ENCODE data around the gene SH3D19.

SH3D19 gene, protein sequence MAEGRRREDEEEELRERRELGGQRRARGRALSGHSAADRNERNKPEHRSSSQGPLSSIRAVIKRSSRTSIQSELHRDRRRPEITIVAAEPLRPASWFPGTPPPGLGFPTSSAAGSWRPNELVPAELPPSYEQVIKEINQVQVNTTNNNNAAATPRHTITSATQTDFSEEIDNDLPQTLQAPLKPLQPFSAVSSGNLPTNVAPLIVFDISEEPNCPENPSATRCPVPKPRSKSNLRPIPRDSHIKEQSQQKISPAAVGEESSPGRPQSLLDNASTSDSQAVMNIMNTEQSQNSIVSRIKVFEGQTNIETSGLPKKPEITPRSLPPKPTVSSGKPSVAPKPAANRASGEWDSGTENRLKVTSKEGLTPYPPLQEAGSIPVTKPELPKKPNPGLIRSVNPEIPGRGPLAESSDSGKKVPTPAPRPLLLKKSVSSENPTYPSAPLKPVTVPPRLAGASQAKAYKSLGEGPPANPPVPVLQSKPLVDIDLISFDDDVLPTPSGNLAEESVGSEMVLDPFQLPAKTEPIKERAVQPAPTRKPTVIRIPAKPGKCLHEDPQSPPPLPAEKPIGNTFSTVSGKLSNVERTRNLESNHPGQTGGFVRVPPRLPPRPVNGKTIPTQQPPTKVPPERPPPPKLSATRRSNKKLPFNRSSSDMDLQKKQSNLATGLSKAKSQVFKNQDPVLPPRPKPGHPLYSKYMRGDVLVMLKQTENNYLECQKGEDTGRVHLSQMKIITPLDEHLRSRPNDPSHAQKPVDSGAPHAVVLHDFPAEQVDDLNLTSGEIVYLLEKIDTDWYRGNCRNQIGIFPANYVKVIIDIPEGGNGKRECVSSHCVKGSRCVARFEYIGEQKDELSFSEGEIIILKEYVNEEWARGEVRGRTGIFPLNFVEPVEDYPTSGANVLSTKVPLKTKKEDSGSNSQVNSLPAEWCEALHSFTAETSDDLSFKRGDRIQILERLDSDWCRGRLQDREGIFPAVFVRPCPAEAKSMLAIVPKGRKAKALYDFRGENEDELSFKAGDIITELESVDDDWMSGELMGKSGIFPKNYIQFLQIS

DNA sequence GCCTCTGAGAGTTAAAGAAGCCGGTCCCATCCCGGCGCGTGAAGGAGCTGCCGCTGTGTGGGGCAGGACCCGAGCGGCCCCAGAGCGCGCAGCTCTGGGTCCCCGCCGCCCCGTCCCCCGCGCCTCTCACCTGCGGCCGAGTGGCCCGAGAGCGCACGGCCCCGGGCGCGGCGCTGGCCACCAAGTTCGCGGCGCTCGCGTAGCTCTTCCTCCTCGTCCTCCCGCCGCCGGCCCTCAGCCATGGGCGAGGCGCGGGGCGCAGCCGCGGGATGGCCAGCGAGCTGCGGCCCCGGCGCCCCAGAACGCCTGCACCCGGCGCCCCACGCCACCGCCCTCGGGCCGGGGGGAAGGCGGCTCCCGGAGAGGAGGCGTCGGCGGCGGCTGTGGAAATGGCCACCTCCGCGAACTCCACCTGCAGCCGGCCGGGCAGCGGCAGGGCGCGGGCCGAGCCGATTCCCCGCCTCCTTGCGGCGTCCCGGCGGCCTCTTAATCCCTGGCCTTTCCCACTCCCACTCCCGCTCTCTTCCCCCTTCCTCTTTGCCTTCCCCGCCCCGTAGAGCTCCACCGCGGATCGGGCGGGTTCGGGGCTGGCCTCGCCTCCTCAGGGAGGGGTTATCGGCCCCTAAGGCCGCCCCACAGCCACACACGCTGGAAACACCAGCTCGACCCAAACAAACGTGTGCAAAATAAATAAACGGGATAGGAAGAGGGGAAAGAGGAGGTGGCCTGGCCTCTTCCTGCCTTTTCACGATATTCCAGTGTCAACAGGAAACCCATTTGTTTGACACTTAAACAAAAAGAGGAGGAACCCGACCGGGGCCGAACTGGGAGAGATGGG is at the start of gene SH3D19:
Gene SH3D19 (minus strand): TSS at position 495 of the 838 bp plus-strand sequence. CDS start 253 bp downstream, at position 242.
- peak; percentile 73 for DNase-seq (ENCODE audit: low read depth)

DNA sequence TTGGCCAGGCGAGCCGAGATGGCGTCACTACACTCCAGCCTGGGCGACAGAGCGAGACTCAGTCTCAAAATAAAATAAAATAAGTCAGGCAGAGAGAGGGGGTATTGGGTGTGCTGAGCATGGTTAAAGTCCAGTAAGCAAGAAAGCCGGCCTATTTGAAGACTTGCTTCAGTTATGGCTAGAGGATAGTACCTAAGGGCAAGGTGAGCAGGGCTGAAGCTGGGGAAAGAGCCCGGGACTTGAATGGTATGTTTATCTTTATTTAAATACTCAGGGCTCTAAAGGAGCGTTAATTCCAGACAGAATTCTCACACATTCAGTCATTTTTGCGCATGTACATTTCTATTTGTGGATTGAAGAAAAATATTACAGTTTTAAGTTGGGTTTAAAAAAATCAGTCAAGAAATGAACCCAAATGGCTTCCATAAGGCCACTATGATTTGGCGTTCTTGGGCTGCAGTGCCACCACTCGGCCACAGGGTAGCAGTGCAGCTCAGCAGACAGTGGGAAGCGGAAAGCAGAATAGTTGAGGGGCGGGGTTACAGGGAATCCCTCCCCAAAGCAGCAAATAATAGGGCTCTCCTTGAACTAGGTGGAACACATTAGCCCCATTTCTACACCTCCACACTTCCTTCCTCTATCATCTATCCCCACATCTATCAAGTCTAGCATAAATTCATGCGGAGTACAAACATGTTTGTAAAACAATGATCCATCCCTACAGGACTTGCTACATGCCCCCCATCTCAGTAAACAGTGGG is 37.2 kb upstream of the SH3D19 start:
- DNase-seq (ENCODE audit: low read depth), result peak; percentile 82

DNA sequence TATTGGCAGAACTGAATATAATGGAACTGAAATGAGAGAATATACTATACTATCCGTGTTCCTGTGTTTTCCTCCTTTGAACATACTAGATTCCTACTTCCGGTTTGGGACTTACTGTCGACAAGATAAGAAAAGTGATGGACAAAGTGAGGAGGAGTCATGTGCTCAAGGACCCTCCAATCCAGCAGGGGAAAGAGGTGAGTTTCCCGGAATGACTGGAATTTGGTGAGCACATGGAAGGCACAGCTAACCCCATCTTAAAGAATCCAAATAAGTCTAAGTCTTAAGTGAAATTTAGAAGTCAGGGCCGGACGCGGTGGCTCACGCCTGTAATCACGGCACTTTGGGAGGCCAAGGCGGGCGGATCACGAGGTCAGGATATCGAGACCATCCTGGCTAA is 36.6 kb upstream of the SH3D19 start:
- DNase-seq (ENCODE audit: low read depth), result no peak

DNA sequence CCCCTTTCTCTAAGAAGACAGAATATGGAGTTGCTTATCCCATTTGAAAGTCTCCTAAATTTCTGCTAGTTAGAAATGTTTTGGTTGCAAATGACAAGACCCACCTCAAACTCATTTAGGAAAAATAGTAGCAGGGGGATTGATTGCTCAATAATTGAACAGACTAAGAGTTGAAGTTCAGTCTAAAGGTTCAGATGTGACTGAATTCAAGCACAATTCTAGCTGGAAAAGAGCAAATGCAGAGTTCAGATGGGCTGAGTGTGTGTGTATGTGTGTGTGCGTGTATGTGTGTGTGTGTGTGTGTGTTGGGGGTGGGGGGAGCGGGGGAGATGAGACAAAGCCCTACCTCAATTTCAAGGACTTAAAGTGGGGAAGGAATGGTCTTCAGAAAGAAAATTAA is 35.7 kb upstream of the SH3D19 start:
- no peak for DNase-seq (ENCODE audit: low read depth)

DNA sequence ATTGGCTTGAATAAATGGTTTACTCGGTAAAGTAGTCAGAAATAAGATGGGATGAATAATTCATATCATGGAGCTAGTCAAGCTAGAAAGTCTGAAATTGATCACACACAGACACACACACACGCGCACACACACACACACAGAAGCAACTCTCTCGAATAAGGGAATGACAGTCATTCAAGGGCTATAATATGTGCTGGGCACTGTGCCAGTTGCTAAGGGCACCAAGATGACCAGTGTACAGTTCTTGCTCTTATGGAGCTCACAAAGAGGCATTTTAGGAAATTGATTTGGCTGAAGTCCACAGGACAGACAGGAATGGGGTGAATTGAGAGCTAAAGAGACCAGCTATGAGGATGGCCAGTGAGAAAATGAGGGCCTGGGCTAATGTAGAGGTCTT is 34.2 kb upstream of the SH3D19 start:
- DNase-seq (ENCODE audit: low read depth), result peak; percentile 19

DNA sequence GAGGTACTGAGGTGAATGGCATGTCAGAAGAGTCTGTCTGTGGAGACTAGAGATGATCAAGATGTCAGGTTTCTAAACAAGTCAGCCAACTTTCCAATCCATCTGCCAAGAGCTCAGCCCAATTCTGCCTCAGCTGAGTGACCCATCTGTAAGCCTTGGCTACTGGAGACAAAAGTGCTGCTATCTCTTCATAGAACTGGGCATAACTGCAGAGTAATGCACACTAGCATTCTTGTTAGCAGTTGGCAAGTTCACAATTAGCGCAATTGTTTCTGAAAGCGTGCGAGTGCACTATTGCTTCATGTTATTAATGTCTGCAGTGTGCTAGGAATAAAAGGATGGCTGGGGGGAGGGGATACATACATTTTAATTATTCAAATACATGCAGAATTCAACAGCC is 32.9 kb upstream of the SH3D19 start:
- DNase-seq (ENCODE audit: low read depth), result no peak

DNA sequence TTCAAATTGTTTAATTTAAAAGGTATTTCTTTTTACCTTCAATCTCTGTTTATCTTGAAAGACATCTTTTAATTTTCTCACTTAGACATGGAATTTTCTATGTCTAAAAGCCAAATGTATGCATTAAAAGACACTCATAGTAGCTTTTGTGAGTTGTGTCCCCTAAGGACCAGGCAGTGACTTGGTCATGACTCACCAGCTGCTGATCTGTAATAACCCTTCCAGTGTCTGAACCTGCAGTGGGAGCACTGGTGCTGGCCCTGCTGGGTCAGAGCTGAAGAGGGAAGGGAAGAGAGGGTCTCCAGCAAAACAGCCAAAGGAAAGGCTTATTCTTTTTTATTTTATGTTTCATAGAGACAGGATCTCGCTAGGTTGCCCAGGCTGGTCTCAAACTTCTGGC is 31.1 kb upstream of the SH3D19 start:
- peak; percentile 56 for DNase-seq (ENCODE audit: low read depth)

DNA sequence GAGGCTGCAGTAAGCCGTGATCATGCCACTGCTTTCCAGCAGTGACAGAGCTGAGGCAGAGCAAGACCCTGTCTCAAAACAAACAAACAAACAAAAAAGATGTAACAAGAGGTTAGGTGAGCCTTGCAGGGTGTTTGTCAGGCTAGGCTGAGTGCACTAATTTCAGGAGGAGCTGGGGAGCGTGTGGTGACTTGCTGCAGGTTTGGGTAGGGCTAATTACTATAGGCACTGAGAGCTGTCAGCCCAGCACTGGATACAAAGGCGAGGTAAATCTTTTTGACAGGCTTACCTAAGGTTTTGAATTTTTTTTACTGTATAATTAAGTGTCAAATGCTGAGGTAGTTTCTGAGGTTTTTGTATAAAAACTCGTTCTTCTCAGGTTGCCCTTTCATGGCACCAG is 29.8 kb upstream of the SH3D19 start:
- DNase-seq (ENCODE audit: low read depth), result no peak

DNA sequence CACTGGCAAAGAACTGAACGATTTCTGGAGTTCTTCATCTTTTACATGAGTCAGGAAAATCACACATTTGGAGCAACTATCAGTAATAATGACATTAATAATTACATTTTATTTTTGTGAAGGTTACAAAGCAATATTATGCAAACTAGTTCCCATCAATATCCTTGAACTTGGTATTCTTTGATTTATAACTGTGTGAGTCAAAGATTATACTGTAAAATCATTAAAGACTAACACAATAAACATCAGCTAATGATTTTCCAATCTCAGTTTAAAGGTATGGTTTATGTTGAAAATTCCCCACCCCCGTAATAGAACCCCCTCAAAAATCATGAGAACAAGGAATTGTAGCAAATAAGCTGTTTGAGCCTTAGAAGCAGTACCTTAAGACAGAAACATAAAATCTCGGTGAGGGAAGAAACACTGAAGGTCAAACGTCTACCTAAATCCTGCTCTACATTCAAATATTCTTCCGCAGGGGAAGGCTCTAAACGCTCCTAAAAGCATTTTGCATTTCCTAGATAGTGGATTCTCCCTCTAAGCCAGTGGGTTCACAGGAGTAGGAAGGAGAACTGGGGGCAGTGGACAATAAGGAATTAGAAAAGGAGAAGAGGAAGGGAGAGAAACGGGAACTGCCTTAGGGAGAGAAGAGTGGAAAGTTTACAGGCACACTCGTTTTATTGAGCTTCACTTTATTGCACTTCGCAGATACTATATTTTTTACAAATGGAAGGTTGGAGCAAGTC is 22.3 kb upstream of the SH3D19 start:
- DNase-seq (ENCODE audit: low read depth), result no peak

DNA sequence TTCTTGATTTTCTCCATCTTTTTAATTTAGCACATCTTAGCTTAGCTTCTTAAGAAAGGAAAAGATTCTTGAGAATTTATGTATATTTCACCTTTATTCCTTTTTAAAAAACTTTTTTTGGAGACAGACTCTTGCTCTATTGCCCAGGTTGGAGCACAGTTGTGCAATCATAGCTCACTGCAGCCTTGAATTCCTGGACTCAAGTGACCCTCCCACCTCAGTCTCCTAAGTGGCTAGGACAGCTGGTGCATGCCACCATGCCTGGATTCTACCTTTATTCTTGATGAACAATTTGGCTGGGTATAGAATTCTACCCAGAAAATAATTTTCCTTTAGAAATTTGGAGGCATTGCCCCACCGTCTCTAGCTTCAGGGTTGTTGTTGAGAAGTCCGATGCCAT is 19.5 kb upstream of the SH3D19 start:
- DNase-seq (ENCODE audit: low read depth), result no peak

DNA sequence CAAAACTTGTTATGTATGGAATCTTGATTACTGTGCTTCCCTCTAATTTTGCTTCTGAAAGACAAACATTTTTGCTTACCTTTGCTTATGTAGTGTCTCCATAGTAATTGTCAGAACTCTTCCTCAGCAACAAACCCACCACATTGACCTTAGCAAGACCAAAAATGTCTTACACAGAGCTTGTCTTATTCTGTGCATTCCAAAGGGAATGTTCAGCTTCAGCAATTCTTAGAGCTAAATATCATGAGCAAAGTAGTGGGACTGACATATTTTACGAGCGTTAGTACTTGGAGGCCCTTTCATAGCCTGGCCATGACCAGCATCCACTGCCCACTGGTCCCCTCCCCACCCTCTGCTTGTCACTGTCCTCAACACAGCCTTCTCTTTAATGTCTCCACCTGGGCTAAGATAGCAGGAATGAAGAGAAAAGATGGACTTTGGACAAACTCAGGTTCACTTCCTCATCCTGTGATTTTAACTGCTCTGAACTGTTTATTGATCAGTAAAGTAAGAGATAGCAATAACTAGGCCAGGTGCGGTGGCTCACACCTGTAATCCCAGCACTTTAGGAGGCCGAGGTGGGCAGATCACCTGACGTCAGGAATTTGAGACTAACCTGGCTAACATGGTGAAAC is 15.5 kb upstream of the SH3D19 start:
- DNase-seq (ENCODE audit: low read depth), result peak; percentile 46

DNA sequence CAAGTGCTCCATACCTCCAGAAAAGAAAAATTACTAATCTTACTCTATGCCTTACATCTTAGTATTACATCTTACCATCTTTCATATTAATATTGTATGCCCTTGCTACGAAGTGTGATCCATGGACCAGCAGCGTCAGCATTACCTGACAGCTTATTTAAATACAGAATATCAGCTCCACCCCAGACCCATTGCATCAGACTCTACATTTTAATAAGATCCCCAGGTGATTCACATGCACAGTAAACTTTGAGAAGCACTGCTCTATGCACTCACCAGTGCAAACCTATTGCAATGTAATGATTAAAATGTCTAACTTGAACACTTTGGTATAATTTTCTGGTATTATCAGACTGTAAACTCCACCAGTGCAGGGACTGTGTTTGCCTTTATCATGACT is 14.1 kb upstream of the SH3D19 start:
- DNase-seq (ENCODE audit: low read depth), result no peak

DNA sequence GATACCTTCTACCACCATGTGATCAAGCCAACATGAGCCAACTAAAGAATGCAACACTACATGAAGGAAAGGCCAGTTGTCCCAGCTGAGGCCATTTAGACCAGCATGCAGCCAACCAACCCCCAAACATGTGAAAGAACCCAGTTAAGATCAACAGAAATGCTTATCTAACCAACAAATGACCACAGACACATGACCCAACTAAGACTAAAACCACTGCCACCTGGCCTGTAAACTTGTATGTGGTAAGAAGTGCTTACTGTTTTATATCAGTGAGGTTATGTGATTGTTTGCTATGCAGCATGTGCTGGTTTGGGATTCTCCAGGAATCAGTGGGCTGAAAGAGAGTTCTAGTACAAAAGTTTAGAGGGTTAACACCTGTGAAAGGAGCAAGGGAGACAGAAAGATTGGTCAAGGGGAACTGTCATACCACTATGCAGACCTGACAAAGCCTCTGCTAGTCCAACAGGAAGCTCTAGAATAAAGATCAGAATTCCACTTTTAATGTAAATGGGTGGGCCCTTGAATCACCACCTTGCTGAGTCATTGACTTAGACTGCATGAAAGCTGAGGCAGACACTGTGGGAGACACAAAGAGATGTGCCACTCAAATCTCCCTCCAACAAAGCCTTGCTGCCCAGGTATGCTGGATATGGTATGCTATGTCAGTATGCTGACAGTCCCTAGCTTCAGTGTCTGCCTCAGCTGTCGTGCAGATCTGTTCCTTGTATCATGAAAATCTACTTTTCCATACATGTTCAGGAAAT is 6.1 kb upstream of the SH3D19 start:
- peak; percentile 14 for DNase-seq (ENCODE audit: low read depth)

DNA sequence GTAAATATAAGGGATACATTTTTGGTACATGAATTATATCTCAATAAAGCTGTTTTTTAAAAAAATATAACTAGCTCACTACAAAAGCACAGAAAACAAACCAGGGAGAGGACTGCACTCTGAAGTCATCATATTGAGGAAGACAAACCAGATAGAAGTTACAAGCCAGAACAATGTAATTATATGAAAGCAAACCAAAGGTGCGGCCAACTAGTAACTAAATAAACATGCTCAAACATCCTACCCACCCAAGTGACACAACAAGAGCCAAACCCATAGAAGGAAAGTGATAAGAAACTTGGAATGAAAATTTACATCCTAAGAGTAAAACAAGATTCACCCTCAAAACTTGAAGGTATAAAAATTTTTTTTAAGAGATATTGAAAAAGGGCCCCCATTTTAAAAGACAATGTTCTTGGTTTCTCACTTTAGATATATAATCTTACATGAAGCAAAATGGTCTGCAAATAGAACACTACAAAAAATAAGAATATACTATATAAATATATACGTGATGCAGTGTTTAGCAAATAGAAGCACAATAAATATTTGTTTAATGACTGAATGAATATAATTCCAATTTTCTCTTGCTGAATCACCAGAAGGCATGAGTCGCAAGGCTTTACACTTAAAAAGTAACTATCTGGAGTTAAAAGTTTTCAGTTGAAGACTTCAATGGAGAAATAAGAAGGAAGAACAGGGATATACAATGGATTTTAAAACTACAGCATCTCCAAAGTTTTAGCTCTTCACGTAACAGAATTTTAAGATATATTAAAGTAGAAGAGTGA is 4.0 kb upstream of the SH3D19 start:
- DNase-seq (ENCODE audit: low read depth), result peak; percentile 50

DNA sequence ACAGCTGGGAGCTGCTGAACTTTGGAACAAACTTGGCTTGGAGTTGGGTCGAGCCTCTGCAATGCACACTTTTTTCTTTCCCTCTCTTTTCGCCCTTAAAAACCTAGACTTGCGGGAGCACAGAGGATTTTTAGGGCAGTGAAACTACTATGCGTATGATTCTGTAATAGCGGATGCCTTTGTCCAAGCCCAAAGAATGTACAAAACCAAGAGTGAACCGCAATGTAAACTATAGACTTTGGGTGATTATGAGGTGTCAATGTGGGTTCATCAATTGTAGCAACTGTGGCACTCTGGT is 493 bp upstream of the SH3D19 start:
- no peak for DNase-seq (ENCODE audit: low read depth)

DNA sequence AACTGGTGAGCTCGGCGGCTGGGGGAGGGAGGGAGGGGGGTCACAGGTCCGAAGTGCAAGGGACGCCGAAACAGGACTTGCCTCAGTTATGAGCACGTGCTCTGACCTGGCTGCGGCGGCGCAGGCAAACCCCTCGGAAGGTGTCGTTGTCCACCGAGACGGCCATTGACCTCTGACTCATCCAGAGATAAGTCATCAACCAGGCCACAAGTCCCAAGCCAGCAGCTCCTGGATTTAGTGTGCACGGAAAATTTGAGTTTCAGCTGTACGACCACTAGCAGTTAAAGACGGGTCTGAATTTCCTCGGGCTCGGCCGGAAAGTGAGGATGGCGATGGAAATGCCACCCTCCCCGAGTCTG is 674 bp downstream of the SH3D19 start:
- DNase-seq (ENCODE audit: low read depth), result peak; percentile 68

DNA sequence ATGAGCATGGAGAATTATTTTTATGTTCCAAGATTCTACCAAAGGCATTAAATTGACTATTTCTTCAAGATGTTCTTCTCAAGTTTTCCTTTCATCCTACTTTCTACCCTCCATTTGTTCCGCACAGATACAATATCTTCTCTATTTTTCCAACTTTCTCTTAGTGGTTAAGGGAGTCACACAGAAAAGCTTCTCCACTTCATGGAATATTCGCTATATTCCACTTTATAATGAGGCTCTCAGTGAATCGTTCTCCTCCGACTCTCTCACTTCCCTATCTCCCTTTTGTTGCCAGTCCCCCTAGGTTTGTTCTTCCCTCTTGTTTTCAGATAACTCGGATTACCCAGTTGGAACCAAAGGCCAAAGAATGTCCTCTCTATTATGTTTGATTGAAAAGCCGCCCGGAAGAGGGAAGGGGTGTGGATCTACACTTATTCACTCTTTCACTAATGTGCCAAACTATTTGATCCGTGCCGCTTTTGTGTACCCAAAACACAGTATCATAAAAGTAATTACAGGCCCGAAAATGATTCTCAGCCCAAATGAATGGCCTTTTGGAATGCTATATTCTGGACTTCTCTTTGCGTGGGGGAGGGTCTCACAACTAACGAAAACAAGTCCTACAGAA is 1.2 kb downstream of the SH3D19 start:
- DNase-seq (ENCODE audit: low read depth), result peak; percentile 2

DNA sequence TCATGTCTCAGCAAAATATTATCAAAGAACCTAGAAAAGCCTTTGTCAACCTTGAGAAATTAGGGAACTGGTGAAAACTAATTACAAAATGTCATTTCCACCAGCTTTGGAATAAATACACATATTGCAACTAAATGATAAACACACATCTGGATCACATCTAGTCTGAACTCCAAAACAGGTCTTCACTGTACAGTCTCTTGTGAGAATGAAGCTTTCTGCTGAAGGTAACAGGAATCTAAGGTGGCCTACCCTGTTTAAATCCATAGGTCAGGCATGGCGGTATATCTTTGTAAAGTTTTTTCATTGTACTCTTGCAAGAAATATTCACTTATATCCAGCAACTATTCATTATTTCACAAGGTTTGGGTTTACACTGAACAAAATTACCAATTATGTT is 1.7 kb downstream of the SH3D19 start:
- no peak for DNase-seq (ENCODE audit: low read depth)
